GM19035 (cell line): Measurements from ENCODE around the gene TRA2A.
A peak's percentile ranks its signal among the peaks of the same experiment; 100 is the strongest.
"Not testable (repeated sequence)": the region's sequence is repeated elsewhere in the genome, so short reads cannot be mapped to it uniquely, and the experiment has no call there.

Source experiments
- ATAC-seq: cut with Tn5 transposase; IDR thresholded peaks from one replicate; pipeline ENCODE4 v1.9.1; 2021; ENCODE audit not compliant: unreplicated experiment

Gene TRA2A

DNA sequence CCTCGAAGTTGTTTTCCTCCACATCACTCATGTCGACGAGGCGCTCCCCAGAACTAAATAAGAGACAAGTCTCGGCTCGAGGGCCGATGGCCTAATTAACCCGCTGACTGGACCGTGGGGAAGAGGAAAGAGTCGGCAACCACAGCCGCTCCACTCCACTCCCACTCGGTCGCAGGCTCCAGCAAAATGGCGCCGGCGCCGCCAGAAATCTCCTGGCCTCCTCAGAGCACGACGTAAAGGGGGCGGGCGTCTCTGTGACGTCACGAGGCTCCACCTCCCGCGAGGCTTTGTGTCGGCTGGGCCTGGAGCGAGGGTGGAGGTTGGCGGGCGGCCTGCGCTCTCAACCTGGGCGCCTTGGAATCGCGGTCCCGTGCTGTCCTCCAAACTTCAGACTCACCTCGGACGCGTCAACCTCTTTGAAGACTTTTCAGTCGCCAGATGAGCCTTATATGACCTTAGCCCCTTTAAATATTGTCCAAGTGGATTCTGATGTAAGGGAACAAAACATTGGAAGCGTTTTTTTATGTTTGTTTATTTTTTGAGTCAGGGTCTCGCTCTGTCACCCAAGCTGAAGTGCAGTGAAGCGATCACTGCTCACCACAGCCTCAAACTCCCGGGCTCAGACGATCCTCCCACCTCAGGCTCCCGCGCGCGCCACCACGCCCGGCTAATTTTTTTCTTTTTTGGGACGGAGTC, at the start of gene TRA2A:
TSS of gene TRA2A (minus strand) at position 188 of the 696 bp plus-strand sequence. CDS start at position 31, 157 bp downstream.
- peak; percentile 90 for ATAC-seq

DNA sequence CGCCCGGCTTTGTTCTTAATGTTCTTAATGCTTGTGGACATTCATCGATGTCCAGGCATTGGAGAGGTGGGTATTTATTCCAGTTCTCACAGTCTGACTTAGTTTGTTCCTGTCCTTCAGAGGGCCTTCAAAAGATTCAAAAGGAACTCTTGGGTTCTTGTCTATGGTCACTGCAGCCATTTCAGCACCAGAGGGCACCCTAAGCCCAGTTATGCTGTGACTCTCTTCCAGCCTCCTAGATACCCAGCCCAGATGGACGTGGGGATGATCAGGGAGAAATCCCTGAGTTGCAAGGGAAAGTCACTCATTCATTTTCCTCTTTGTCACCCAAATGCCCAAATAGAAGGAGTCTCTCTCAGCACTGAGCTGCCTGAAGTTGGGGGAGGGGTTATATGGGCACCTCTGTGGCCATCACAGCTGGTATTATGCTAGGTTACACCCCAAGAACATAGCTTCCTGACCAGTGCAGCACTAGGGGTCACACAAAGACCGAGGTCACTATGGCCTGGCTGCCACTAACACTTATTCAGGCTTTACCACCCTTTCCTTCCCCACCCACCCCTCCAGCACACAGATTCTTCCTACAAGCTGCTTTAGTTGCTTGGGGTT, 38.9 kb upstream of the TRA2A start:
- peak; percentile 91 for ATAC-seq

DNA sequence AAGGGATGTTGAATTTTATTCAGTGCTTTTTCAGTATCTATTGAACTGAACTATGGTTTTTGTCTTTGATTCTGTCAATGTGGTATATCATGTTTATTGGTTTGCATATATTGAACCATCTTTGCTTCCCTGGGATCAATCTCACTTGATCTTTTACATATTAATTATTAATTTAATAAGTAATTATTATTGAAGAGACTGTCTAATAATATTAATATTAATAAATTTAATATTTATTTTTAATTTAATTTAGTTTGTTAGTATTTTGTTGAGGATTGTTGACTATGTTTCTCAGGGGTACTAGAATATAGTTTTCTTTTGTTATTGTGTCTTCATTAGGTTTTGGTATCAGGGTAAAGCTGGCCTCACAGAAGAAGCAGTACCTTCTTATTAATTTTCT, 26.5 kb upstream of the TRA2A start:
- ATAC-seq = no peak

DNA sequence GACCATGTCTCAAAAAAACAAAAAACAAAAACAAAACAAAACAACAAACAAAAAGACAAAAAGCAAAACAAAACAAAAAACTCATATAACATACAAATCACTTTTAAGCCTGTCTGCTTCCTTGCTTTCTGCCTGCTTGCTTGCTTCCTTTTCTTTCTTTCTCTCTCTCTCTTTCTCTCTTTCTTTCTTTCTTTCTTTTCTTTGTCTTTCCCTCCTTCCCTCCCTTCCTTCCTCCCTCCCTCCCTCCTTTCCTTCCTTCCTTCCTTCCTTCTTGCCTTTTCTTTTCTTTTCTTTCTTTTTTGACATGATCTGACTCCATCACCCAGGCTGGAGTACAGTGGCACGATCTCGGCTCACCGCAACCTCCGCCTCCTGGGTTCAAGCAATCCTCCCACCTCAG, 15.9 kb upstream of the TRA2A start:
- ATAC-seq = no peak

DNA sequence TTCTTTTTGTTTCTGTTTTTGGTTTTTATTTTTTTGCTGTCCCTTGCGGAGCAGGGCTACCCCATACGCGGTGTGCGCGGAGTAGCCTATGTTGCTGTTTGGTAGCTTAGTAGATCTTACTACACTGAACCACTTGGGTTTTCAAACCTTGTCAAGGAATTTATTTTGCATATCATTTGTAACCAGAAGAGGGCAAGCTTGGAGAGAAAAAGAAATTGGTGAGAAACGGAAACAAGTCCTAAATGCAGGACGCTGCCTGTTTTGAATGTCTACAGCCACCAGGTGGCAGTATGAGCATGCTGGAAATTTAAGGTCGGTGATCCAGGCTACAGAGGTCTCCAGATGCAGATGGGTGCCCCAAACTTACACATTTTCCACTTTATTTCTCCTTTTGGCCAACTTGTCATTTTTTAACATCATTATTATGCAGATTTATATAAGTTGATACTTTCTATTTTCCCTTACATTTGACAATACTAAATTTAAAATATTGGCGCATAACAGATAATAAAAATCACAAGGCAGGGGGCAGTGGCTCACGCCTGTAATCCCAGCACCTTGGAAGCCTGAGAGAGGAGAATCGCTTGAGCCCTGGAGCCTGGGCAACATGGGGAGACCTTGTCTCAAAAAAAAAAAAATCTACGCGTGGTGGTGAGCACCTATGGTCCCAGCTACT, 15.3 kb upstream of the TRA2A start:
- ATAC-seq = peak; percentile 86

DNA sequence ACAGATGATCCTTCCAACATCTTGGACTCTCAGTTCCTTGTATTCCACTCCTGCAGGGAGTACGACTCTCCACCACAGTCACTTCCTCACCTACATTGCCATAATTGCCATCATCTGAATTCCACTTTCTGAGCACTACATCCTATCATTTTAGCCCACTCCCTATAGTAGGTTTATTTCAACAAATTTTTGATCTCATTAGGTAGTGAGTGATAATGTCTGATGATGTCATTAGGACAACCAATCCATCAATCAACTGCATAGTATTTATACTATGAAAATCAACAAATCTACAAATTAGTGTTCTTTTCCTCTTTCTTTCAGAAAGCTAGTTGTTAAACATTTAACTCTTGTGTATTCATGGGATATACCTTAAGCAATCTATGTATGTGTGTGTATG, 13.7 kb upstream of the TRA2A start:
- no peak for ATAC-seq

DNA sequence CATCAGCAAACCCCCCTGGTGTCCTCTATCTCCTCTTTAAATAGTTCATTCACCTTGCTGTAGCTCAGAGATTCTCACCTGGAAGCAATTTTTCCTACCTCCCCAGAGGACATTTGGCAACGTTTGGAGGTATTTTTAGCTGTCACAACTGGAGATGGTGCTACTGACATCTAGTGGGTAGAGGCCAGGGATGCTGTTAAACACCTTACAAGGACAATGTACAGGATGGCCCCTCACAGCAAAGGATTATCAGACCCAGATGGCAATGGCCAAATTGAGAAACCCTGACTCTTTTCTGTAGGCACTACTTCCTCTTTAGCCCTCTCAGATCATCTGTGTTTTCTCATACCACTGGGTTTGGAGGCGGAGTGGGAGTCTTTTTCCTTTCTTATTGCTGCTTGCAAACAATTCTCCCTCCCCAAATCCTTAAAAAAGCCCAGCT, 13.2 kb upstream of the TRA2A start:
- ATAC-seq = peak; percentile 64

DNA sequence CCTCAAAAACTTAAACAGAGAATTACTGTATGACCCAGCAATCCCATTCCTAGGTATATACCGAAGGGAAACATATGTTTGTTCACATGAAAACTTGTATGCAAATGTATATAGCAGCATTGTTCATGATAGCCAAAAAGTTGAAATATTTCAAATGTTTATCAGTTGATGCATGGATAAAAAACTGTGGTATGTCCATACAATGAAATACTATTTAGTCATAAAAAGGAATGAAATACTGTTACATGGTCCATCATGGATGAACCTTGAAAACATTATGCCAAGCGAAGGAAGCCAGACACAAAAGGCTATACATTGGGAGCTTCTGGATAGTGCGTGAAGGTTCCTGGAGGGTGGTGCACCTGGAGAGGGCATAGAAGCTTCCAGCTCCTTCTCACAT, 11.0 kb upstream of the TRA2A start:
- no peak for ATAC-seq

DNA sequence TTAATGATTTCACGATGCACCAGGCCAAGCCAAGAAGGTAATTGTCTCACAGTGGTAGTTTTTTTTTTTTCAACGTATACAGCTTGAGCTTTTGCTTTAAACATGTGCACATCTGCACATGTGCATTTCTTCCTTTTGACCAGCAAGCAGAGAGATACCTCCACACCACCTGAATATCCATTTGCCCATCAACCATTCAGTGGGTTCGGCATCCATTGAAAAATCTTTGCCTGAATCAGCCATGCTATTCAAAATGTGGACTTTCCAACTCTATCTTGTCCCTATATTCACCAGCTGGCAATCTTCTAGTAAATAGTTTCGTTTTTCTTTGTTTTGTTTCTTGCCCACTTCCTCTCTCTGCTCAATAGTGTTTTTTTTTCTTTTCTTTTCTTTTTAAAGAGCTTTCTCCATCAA, 7.7 kb upstream of the TRA2A start:
- ATAC-seq = peak; percentile 75

DNA sequence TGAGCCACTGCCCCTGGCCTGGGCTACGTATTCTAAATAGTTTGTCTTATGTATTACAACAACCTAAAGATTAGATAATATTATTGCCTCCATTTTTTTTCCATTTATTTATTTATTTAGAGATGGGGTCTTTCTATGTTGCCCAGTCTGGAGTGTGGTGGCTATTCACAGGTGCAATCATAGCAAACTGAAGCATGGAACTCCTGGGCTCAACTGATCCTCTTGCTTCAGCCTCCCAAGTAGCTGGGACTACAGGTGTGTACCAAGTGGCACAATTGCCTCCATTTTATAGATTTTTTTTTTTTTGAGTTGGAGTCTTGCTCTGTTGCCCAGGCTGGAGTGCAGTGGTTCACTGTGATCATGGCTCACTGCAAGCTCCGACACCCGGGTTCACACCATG, 6.5 kb upstream of the TRA2A start:
- ATAC-seq = no peak

DNA sequence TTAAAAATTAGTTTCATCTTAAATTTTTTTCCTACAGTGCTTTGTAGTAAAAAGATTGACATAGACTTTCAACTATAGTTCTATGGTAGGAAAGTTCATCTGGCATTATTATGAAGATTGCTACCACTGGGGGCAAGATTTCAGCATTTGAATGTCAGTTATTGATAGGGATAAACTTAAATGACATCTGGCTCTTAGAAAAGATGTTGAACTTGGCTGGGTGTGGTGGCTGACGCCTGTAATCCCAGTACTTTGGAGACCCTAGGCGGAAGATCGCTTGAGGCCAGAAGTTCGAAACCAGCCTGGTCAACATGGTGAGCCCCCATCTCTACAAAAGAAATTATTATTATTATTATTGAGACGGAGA, 1.4 kb upstream of the TRA2A start:
- ATAC-seq = no peak

DNA sequence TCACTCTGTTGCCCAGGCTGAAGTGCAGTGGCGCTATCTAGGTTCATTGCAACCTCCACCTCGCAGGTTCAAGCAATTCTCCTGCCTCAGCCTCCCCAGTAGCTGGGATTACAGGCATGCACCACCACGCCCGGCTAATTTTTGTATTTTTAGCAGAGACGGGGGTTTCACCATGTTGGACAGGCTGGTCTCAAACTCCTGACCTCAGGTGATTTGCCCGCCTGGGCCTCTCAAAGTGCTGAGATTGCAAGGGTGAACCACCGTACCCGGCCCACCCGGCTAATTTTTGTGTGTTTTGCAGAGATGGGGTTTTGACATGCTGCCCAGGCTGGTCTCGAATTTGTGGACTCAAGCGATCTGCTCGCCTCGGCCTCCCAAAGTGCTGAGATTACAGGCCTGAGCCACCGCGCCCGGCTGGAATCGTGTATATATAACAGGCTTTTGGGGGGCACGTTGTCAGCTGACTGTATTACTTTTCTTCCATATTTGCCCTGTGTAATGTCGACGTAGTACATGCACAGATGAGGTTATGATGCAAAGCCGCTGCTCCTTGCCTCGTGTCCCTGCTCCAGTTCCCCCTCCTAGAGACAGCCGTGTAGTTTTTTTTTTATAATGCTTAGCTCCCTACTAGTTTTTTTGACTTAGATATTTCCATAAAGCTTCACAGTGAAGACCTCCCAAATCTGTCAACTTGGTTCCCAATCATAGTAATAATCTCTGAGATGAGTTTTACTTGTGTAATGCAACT, 883 bp upstream of the TRA2A start:
- ATAC-seq = no peak

DNA sequence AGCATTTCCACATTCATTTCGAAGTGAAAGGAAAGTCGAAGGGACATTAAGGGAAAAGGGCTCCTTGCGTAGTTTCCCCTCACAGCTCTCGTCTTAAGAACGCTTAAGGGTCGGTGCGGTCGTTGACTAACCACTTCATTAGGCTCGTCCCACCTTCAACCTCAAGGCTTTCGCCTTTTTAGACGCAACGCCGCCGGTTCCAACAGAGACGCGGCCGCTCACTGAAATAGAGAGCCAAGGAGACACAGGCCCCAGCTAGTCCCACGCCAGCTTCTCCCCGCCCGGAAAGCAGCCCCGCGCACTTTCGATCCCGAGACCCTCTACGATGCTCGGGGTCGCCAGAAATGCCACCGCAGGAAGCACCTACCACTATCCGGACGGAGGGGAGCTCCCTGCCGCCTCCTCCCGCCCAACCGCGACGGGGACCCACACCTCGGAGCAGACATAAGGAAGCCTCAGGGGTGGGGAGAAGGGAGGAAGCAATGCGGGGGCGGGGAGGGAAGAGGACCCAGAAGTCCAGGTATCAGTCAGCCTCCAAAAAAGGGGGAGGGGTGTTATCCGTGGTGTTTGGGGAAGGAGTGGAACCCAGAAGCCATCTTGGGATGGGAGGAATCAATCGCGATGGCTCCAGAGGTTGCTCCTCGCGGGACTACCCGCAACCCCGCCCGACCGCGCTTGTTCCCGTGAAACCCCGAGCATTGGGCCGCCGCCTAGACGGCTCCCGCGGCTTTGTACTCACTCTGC, 559 bp downstream of the TRA2A start:
- peak; percentile 27 for ATAC-seq

DNA sequence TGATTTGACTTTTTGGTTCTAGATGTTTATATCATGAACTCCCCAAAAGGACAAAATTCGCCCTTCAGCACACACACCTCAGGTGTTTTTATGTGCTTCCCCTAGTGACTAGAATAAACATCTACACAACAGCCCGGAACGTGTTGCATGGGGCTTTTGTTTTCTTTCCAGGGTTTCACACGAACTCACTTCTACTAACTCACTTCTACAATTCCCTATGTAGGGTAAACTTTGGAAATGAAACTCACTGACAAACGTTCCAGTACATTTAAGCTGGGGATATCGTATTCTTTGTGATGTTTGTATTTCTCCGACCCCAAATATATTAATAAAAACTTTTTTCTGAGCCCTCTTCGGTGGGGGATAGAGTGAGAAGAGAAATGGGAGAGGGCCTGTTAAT, 1.4 kb downstream of the TRA2A start:
- ATAC-seq = no peak

DNA sequence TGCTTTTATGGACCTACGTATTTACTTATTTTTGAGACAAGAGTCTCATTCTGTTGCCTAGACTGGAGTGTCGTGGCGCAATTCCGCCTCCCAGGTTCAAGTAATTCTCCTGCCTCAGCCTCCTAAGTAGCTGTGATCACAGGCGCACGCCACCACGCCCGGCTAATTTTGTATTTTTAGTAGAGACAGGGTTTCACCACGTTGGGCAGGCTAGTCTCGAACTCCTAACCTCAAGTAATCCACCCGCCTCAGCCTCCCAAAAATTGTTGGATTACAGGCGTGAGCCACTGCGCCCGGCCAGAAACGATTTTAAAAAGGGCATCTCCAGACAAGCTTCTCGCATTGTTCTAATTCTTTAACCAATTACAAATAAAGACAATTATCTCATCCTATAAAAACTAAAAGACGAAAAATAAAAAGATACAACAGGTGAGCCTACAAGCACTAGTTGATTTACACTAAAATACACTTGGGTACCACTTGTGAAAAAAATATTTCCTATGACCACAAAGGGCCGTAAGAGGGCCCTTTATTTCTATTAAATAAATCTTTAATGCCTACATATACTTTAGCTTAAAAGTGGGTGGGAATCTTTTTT, 2.4 kb downstream of the TRA2A start:
- ATAC-seq = no peak

DNA sequence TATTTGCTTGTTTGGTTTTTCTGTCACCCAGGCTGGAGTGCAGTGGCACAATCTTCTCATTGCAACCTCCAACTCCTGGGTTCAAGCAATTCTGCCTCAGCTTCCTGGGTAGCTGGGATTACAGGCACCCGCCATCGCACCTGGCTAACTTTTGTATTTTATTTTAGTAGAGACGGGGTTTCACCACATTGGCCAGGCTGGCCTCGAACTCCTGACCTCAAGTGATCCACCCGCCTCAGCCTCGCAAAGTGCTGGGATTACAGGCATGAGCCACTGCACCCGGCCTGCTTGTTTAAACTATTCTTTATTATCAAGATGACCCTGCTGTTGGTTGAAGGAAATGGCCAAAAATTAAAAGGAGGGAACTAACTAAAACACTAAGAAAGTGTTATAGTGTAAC, 6.2 kb downstream of the TRA2A start:
- not testable (repeated sequence) for ATAC-seq

DNA sequence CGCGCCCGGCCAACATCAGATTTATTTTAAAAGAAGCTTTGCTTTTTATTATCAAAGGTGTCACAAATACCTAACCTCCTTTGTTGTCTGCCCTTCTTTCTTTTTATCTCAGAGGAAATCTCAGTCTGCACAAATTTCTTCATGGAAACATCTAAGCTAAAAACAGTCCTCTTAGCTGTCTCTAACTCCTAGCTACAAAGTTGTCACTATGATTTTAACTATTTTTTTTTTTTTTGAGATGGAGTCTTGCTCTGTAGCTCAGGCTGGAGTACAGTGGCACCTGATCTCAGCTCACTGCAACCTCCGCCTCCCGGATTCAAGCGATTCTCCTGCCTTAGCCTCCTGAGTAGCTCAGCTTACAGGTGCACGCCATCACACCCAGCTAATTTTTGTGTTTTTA, 7.3 kb downstream of the TRA2A start:
- no peak for ATAC-seq

DNA sequence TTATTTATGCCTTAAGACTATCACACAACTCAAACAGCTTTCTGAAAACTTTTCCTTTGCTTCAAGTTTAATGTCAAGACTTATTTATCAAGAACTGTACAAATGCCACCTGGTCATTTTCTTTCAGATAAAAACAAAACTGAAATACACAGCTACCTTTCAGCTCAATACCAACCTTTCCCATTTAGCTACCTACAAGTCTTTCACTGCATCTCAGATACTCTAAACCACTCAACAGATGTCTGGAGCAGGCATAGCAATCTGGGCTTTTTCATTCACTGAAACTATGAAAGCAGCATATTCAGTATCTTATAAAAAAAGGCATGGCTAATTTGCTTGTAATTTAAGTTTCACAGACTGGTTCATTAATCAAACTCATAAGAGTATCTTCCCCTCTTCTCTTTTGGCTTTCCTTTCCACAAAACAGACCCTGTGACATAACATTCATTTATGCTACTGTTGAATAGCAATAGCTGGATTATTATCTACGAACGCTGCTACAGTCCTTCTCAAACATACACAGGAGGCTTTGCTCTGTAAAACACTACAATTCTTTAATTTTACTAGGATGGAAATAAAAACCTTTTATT, 8.2 kb downstream of the TRA2A start:
- no peak for ATAC-seq

DNA sequence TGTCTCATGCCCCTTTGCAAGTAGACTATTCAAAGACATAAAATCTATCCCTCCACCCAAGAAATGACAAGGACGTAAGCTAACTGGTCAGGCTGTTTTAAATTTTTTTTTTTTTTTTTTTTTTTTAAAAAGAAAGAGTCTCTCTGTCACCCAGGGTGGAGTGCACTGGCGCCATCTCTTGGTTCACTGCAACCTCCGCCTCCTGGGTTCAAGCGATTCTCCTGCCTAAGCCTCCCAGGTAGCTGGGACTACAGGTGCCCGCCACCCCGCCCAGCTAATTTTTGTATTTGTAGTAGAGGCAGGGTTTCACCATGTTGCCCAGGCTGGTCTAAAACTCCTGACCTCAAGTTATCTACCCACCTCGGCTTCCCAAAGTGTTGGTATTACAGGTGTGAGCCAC, 11.2 kb downstream of the TRA2A start:
- ATAC-seq = no peak

DNA sequence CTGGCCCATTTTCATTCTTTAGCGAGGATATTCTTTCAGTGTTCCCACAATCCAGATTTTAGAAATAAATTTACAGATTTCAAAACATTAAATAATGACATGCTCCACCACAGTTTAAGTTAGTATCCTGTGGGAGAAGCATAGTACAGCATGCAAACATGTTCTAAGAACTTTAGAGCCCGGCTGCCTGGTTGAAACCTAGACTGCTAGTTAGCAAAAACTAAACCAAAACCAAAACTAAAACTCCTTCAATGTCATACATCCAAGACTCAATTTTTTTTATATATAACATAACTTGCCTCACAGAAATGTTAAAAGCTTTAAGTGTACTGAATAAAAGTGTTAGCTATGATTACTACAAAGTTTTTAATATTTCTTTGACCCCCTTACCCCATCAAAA, 17.0 kb downstream of the TRA2A start:
- ATAC-seq = no peak
